ENCODE data around the gene RGL4. TPM values are rescaled to one million over a fixed set of nuclear protein-coding genes. Genes with fewer than 3 reads are reported as not detected.

The RGL4 gene
- total RNA-seq, 1 donor from 2014 or later: 1.9 TPM

DNA sequence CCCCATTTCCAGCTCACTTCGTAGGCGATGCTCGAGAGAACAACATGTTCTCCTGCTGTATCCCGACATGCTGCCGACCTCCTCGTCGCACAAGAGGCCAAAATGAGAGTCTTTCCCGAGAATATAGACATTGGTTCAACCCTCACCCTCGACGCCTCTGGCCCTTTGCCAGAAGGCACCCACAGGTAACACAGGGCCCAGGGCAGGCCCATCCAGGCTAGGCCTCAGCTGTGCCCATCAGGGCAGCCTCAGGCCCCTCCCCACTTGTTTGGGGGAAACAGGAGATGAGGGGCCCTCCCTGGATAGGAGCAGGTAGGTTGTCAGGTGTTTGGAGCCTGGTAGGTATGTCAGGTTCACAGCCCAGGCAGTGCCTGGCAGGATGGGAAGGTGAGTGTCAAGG lies 2.7 kb upstream of the RGL4 start:
- ATAC-seq (no peak), DNase-seq (no peak)
- Histone ChIP-seq H3K36me3 (peaks cover 24% of the 10 kb centered on the region), H3K9me3 (no peaks in the 10 kb centered on the region), H3K4me3 (no peak overlapping the region), H3K27me3 (ENCODE audit: low read depth) (no peaks in the 10 kb centered on the region), H3K27ac (no peak overlapping the region), H3K4me1 (no peaks in the 10 kb centered on the region)
- TF ChIP-seq, protein P1, sequence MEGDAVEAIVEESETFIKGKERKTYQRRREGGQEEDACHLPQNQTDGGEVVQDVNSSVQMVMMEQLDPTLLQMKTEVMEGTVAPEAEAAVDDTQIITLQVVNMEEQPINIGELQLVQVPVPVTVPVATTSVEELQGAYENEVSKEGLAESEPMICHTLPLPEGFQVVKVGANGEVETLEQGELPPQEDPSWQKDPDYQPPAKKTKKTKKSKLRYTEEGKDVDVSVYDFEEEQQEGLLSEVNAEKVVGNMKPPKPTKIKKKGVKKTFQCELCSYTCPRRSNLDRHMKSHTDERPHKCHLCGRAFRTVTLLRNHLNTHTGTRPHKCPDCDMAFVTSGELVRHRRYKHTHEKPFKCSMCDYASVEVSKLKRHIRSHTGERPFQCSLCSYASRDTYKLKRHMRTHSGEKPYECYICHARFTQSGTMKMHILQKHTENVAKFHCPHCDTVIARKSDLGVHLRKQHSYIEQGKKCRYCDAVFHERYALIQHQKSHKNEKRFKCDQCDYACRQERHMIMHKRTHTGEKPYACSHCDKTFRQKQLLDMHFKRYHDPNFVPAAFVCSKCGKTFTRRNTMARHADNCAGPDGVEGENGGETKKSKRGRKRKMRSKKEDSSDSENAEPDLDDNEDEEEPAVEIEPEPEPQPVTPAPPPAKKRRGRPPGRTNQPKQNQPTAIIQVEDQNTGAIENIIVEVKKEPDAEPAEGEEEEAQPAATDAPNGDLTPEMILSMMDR (IDR thresholded peaks at IDR 0.05): no peak
- intact Hi-C loops (cut with DNase I): no loop called here

DNA sequence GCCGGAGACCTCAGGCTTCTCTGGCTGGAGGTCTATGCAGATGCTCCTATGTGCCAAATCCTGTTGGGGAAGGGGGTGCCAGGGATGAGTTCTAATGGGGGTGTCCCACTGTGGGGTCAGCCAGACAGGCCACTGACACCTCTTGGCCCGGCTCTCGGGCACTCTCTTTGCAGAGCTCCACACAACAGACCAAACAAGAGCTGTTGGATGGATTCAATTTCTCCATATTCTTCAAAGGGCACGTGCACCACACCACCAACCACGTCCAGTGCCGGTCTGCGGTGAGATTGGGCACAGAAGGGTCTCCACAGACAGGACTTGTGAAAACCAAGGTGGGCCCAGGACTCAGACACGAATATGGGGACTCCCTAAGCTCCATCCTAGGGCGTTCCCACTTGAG lies 2.2 kb upstream of the RGL4 start:
- intact Hi-C loops (cut with DNase I): no loop called here
- no peak for DNase-seq
- Histone ChIP-seq H3K4me3 (no peak overlapping the region), H3K9me3 (no peaks in the 10 kb centered on the region), H3K36me3 (peaks cover 24% of the 10 kb centered on the region), H3K27me3 (ENCODE audit: low read depth) (no peaks in the 10 kb centered on the region), H3K4me1 (no peaks in the 10 kb centered on the region), H3K27ac (no peak overlapping the region)
- no peak for ATAC-seq
- TF ChIP-seq, protein P1 (IDR thresholded peaks at IDR 0.05): no peak

DNA sequence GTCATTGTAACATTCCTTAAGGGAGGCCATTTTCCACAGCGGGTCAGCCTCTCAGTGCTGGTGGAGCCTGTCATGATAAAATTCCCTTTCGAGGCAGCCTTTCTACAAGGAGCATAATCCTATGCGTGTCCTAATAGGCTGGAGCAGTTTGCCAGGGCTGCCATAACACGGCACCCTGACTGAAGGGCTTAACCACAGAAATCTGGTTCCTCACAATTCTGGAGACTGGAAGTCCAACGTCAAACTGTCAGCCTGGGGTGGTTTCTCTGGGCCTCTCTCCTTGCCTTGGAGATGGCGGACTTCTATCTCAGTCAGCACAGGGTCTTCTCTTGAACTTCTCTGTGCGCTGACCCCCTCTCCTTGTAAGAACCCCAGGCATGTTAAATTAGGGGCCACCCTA lies 1.4 kb upstream of the RGL4 start:
- DNase-seq (no peak), ATAC-seq (no peak)
- peaks cover 32% of the 10 kb centered on the region for H3K36me3 ChIP-seq
- intact Hi-C loops (cut with DNase I): no loop called here
- H3K4me3 ChIP-seq: no peak overlapping the region
- TF ChIP-seq, protein P1 (IDR thresholded peaks at IDR 0.05): no peak
- H3K27ac ChIP-seq: no peak overlapping the region
- H3K27me3 ChIP-seq (ENCODE audit: low read depth): no peaks in the 10 kb centered on the region
- H3K4me1 ChIP-seq: no peaks in the 10 kb centered on the region
- H3K9me3 ChIP-seq: no peaks in the 10 kb centered on the region

DNA sequence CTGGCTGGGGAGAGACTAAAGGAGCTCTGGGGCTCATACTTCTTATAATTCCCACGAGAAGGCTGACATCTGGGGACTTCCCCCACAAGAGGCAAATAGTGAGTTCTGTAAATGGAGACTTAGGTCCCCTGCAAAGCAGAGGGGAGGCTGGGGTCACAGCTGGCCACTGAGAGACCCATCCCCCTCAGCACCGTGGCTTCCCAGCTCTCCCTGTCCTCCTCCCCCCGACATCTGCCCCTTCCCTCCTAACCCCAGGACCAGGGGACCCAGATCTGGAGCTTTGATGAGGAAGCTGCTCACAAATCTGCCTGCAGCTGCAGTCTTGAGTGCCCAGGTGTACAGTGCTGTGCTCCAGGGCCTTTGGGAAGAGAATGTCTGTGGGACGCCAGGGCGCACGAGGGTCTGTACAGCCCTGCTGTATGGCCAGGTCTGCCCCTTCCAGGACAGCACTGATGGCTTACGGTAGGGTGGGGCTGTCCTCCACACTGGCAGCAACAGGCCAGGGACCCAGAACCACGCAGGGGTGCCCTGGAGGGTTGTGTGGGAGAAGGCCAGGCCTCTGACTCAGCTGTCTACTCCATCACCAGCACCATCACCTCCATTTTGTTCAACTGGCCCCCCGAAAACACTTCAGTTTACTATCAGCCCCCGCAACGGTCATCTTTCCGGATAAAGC lies 1.1 kb downstream of the RGL4 start:
- Histone ChIP-seq H3K27me3 (ENCODE audit: low read depth) (no peaks in the 10 kb centered on the region), H3K27ac (no peak overlapping the region), H3K36me3 (peaks cover 42% of the 10 kb centered on the region), H3K4me1 (no peaks in the 10 kb centered on the region), H3K4me3 (no peak overlapping the region), H3K9me3 (no peaks in the 10 kb centered on the region)
- ATAC-seq (no peak), DNase-seq (no peak)
- intact Hi-C loops (cut with DNase I): no loop called here
- TF ChIP-seq, protein P1 (IDR thresholded peaks at IDR 0.05): no peak

DNA sequence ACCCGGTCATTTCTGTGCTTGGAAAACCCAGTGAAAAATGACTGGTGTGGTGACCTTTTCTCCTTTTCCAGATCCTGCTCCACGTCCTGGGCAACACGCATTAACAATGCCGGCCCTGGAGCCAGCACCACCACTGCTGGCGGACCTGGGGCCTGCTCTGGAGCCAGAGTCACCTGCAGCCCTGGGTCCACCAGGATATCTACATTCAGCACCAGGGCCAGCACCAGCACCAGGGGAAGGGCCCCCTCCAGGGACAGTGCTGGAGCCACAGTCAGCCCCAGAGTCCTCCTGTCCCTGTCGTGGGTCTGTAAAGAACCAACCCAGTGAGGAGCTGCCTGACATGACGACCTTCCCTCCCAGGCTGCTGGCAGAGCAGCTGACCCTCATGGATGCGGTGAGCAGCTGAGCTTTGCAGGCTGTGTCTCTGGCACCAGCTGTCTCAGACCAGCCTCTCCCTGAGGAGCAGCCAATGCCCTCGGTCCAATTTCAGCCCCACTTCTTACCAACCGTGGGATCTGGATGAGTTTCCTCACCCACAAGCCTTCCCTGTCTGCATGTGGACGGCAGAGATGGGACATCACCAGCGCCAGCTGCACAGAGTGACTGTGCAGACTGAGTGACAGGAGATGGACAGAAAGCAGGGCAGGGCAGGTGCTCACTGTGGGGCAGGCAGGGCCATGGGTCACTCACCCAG lies 1.9 kb downstream of the RGL4 start:
- intact Hi-C loops (cut with DNase I): no loop called here
- no peak for DNase-seq
- Histone ChIP-seq H3K27me3 (ENCODE audit: low read depth) (no peaks in the 10 kb centered on the region), H3K36me3 (peaks cover 42% of the 10 kb centered on the region), H3K27ac (no peak overlapping the region), H3K4me1 (no peaks in the 10 kb centered on the region), H3K9me3 (no peaks in the 10 kb centered on the region), H3K4me3 (no peak overlapping the region)
- ATAC-seq: no peak
- TF ChIP-seq, protein P1 (IDR thresholded peaks at IDR 0.05): no peak

Measured in lower lobe of right lung (tissue), 2 donors.